ENCODE measurements around the gene IRF4. TPM values are rescaled to one million over a fixed set of nuclear protein-coding genes. Genes with fewer than 3 reads are reported as not detected.

Gene IRF4
- total and polyA plus RNA-seq, 2 donors (not counting 3 experiments of a cell fraction or from before 2014, with no cell fraction given): not detected

- dilution Hi-C loops (cut with MboI; ENCODE audit: extremely low pct_ligation_motif_present, low sequenced_read_pairs): no loop called here
- H3K4me1 ChIP-seq (ENCODE audit: control insufficient read depth, extremely low read depth, insufficient read depth, low read length): no peaks in the 10 kb centered on the region
- no peaks in the 10 kb centered on the region for H3K79me2 ChIP-seq (ENCODE audit: control insufficient read depth, insufficient read depth, low read length)
- no peaks in the 10 kb centered on the region for H3K36me3 ChIP-seq (ENCODE audit: control insufficient read depth in 2 of 2, extremely low read depth in 1 of 2, insufficient read depth in 2 of 2, low read length in 2 of 2)
- H3K9me3 ChIP-seq (replicated peaks; ENCODE audit: control insufficient read depth, insufficient read depth, low read length): no peaks in the 10 kb centered on the region
- FAIRE-seq (no peak), DNase-seq (ENCODE audit: low read depth, low spot score) (no peak)
- no peak overlapping the region for H2AFZ ChIP-seq (ENCODE audit: low read depth, low read length)
- BruUV-seq (replicated peaks): no TSS peak
- H3K4me2 ChIP-seq (ENCODE audit: insufficient read depth, low read length): no peak overlapping the region
- ChIA-PET CTCF (interaction anchor here (7.7 kb wide), 1 partner anchor 222 kb away, joined by 119 read pairs; no protein-coding TSS in a partner anchor), POLR2A (no interaction called here)
- H3K9me1 ChIP-seq (replicated peaks; ENCODE audit: control insufficient read depth, extremely low read depth, insufficient read depth, low read length): no peaks in the 10 kb centered on the region
- H4K20me1 ChIP-seq (replicated peaks; ENCODE audit: control insufficient read depth, extremely low read depth, insufficient read depth, low read length): no peaks in the 10 kb centered on the region
- intact Hi-C loops (cut with micrococcal nuclease): no loop called here
- TF ChIP-seq FOS (IDR thresholded peaks at IDR 0.05; ENCODE audit: borderline replicate concordance, insufficient read depth, low read length) (no peak), MAX (IDR thresholded peaks at IDR 0.05; ENCODE audit: insufficient read depth, insufficient read length) (no peak), CTCF (IDR thresholded peaks at IDR 0.05; ENCODE audit: extremely low read depth in 1 of 2, insufficient read depth in 1 of 2, low read depth in 1 of 2, low read length in 2 of 2) (no peak), MYC (IDR thresholded peaks at IDR 0.05; ENCODE audit: low read depth, low read length) (no peak), GATA2 (IDR thresholded peaks at IDR 0.05; ENCODE audit: insufficient read depth, insufficient read length, low read depth, low read length) (no peak), POLR2AphosphoS5 (IDR thresholded peaks at IDR 0.05; ENCODE audit: insufficient read depth, low read depth, low read length) (no peak), POLR2A (IDR thresholded peaks at IDR 0.05; ENCODE audit: low read depth, low read length) (no peak), EZH2 (IDR thresholded peaks at IDR 0.05; ENCODE audit: borderline replicate concordance, low read depth, low read length, severe bottlenecking) (no peak), JUN (IDR thresholded peaks at IDR 0.05; ENCODE audit: borderline replicate concordance, insufficient read depth, insufficient read length, low read depth) (no peak)
- peaks cover 3 to 6% of the 10 kb centered on the region in 2 experiments for H3K27me3 ChIP-seq (ENCODE audit: control insufficient read depth in 2 of 2, insufficient read depth in 2 of 2, low read length in 2 of 2)
- no peak overlapping the region for H3K9ac ChIP-seq (replicated peaks; ENCODE audit: extremely low read depth, insufficient read depth, low read length)
- H3K27ac ChIP-seq (ENCODE audit: insufficient read depth, low read depth, low read length): no peak overlapping the region
- H3K4me3 ChIP-seq (replicated peaks in 1 of 3; ENCODE audit: insufficient read depth in 1 of 3, low read depth in 1 of 3, low read length in 3 of 3): no peak overlapping the region
These were observed 19.2 kb downstream of the IRF4 start for GRCh38 chr6:410555-411395.
